T1000 (cell line): ENCODE results near the gene C13orf42.

Experiments
- DNase-seq: peaks from one replicate; lab custom pipeline; 2025; ENCODE audit warnings: mixed read lengths; lab: John Stamatoyannopoulos, UW

The C13orf42 gene

DNA sequence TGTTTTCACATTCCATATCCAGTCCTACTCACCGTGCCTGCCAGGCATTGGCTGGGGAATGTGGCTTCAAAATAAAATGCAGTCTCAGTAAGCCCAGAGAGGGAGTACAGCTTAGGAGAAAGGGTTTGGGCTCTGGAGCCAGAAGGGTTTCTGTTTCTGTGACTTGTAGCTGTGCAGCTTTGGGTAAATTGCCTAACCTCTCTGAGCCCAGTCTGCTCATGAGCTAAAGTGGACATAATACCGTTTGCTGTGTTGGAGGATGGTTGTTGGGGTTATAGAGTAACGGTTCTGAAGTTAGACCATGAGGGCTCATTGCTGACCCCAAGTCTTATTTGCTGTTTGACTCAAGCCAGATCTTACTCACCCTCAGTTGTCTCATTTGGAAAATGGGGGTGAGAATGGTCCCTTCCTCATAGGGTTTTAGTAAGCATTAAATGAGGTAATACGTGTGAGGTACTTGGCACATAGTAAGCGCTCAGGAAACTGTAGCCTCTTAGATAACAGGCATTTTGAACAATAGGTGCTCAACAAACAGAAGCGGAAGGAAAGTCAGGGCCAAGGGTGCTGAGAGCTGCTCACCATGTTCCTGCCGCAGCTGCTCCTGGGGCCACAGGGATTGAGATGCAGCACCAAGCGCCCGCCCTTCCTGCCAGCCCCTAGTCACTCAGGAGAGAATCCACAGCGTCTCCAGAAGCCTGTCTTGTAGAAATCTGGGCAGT, 45.5 kb downstream of the C13orf42 start:
- DNase-seq, result no peak

GRCh38 chr13:51064753-51065152, 46.3 kb downstream of the C13orf42 start:
- no peak for DNase-seq

DNA sequence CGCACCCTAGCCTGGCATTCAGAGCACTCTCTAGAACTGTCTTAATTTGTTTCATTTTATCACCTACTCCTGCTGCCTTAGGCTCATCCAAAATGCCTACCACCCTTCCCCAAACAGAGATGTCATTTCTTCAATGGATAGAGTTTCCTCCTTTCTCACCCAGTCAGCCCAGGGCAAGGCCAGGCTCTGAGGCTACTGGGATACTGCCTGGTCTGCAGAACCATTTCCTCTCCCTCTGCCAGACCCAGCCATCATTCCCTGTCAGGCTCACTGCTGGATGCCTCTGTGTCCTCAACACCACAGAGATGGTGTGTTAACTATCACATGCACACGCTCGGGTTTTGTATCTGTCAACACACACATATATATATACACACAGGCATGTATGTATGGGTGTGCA, 47.2 kb downstream of the C13orf42 start:
- no peak for DNase-seq

GRCh38 chr13:51058461-51059167, 52.5 kb downstream of the C13orf42 start:
- no peak for DNase-seq

- no peak for DNase-seq
These were observed 53.2 kb downstream of the C13orf42 start for GRCh38 chr13:51057906-51058305.

DNA sequence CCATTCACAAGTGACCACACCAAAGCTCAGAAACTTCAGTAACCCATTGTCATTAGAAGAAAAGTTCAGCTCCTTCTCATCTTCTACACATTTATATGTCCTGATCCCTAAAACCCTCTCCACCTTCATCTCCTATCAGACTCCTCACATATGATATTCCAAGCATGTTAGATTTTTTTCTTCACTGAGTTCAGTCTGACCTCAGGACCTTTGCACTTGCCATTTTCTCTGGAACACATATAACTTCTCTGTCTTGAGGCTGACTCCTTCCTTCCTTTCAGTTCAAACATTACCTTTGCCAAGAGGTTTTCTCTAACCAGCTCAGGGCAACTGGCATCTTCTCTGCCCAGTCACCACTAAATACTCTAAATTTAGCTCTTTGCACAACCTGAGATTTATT, 54.1 kb downstream of the C13orf42 start:
- DNase-seq, result no peak

GRCh38 chr13:51052581-51052980, 58.5 kb downstream of the C13orf42 start:
- no peak for DNase-seq

- DNase-seq, result no peak
These were observed 60.8 kb downstream of the C13orf42 start for GRCh38 chr13:51050021-51050830.

DNA sequence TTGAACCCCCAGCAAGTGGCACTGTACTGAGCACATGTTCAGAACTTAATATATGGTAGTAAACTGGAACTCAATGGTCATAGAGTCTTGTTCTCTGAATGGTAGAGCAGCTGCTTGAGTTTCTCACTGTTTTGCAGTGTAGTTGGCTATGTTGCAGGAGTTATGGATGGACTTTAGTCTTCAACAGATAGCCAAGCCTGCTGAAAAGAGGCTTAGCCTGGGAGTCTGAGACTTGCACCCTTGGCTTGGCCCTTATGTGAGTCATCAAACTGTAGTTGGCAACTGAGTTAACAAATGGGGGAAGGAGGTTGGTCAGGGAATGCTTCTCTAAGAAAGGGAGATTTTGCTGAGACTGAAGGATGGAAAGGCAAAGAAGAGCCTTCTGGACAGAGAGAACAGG, 62.5 kb downstream of the C13orf42 start:
- DNase-seq, result no peak

DNA sequence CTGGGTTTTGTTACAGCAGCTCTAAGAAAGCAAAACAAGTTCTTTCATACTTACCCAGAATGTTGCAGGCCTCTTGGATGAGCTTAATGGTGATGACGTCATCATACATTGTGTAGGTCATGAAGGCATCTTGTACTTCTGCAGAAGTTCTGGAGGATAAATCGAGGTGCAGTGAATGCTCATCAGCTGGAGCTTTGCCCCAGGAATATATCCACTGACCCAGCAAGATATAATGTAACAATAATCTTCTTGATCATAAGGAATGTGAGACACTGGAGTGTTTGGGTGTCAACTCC, 63.0 kb downstream of the C13orf42 start:
- DNase-seq, result no peak

- DNase-seq, result no peak
These were observed 63.5 kb downstream of the C13orf42 start for GRCh38 chr13:51047434-51048165.

- DNase-seq, result no peak
These were observed 65.6 kb downstream of the C13orf42 start for GRCh38 chr13:51045451-51045850.

- DNase-seq, result no peak
These were observed 66.9 kb downstream of the C13orf42 start for GRCh38 chr13:51044023-51044665.

DNA sequence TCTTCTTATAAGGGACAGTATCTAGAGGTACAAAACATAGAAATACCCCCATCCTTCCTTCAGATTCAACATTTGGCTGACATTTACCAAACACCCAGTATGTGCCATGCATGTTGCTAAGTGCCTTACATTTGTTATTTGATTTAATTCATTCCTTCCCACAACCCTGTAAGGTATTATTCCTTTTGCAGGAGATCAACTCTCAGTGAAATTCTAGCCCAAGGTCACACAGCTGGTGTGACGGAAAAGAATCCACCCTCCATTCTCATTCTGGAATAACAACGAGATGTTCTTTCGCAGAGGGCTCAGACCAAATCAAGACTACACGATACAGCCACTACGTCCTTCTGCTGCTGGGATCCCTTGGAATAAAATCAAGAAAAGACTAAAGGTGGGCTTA, 67.8 kb downstream of the C13orf42 start:
- DNase-seq, result no peak

DNA sequence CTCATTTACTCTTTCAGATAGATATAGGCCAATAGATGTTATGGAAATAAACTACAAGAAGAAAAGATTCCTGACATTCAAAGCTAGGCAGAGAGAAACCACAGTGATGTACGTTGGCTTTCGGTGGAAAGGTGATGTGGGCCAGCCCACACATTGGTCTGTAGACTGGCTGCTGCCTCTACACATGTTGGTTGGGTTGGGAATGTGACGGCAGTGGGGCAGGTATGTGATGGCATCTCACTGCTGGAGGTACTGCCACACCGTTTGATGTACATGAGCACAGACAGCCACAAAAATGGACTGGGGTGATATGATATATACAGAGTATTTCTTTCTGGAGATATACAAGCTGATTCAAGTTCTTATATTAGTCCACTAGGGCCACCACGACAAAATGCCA, 69.4 kb downstream of the C13orf42 start:
- DNase-seq, result no peak

- DNase-seq, result no peak
These were observed 69.9 kb downstream of the C13orf42 start for GRCh38 chr13:51041126-51041525.

DNA sequence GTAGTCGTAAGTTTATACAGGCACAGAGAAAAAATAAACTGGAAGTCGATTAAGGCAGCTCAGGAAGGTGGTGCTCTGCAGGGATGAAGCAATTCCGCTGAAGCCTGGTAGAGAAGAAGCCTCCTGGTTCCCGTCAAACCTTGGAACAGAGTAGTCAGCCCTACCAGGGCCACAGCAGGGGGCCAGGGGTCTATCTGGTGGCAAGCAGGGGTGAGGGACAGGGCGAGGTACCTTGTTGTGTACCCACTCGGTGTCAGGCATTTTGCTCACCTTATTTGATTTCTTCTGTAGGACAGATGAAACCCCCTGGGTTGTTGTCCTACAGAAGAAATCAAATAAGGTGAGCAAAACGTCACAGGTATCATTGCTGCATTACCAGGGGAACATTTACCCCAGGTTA, 70.6 kb downstream of the C13orf42 start:
- DNase-seq, result no peak

GRCh38 chr13:51036418-51036817, 74.7 kb downstream of the C13orf42 start:
- DNase-seq, result no peak

DNA sequence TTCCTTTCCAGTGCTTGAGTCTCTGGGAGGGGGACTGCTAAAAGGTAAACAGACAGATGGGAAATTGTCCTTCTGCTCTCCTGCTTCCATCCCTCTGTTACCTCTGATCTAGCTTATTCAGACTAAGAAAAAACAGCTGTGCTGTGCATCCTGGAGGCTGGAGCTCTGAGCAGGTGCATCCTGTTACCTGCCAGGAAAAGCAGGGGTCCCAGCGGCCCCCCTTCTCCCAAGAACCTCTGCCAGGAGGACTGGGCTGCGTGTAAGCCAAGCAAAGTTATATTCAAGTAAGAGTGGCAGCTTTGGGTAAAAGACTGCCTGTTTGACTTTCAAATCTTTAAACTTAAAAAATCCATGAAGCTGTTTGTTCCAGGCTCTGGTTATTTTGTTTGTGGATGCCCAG, 75.1 kb downstream of the C13orf42 start:
- no peak for DNase-seq

DNA sequence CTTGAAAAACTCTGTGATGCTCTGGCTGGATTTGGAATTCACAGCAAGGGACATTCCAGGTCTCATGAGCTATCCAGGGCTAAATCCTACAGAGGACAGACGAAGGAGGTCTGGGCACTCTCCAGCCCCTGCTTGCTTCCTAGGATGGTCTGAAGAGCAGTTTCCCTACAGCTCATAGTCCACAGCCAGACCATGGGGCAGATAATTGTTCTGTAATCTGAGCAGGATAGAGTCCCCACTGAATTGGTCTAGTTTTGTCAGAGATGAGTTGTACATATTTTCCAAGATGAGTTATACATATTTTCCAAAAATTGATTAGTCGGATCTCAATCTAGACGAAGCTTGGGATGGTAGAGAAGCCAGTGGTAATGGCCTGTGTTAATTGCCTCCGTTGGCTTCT, 75.6 kb downstream of the C13orf42 start:
- no peak for DNase-seq

GRCh38 chr13:51034906-51035305, 76.2 kb downstream of the C13orf42 start:
- DNase-seq, result no peak
